NCI-H146 treated with DMSO at 0.1 percent for 48 hours (cell line): Measurements from ENCODE around the gene PRODH2.

Experiments used
- DNase-seq: peaks from one replicate; lab custom pipeline; 2025; ENCODE audit not compliant: unreplicated experiment; lab: John Stamatoyannopoulos, UW

The PRODH2 gene

GRCh38 chr19:35764432-35765315, 48.0 kb downstream of the PRODH2 start:
- no peak for DNase-seq

DNA sequence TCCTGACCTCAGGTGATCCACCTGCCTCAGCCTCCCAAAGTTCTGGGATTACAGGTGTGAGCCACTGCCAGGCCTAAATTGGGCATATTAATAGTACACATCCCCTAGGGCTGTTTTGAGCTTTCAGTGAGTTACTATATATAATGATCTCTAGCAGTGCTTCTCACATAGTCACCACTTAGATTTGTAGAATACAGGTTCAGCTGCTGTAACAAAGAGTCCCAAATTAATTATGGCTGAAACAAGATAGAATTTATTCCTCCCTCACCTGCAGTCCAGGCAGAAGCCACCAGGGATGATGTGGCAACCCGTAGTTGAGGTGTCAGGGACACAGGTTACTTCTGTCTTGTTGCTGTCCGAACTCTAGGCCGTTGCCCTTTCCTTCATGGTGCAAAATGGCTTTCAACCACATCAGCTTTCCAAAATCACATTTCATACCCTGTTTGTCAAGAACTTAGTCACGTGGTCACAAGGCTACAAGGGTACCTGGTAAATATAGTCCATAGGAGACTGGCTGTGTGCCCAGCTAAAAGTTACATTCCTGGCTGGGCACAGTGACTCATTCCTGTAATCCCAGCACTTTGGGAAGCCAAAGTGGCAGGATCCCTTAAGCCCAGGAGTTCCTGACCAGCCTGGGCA, 51.8 kb downstream of the PRODH2 start:
- DNase-seq = no peak

GRCh38 chr19:35759697-35760096, 52.9 kb downstream of the PRODH2 start:
- DNase-seq = no peak

DNA sequence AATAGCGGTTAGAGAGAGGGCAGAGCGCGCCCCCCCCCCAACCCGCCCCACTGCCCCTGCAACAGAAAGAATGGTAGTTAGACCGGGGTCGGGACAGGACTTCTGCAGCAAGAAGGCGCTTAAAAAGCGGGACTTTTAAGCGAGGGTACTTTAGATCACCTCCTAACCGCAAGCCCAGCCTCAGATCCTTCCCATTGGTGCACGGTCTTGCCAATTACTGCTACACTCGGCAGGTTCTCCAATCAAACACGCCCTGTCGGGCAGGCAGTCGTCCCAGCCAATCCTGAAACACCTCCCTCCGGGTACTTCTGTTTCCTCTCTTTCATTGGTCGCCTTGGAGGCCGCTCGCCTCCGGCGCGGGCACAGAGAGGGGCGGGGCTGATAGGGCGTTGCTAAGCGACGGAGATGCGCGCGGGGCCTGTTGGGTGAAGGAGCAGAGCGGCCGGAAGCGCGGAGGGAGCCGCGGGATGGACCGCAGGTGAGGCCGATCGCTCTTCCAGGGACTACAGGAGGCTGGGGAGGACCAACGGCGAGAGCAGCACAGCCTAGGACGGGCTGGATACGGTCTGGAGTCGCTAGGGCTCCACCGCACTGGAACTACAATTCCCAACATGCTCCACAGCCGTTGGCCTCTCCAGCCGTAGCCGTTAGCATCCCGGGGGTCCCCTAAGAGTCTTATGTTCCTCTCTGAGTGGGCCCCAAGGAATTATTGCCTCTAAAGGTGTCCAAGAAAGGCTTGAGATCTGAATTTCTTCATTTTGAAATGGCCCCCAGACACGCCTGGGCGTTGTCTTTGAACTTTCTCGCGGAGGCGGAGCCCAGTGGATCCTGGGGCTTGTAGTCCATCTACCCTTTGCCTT, 54.7 kb downstream of the PRODH2 start, which contains the start of gene PROSER3:
TSS of gene PROSER3 (plus strand) at position 428 of the 860 bp plus-strand sequence. CDS start at position 468, 40 bp downstream.
- peak; percentile 99 for DNase-seq

DNA sequence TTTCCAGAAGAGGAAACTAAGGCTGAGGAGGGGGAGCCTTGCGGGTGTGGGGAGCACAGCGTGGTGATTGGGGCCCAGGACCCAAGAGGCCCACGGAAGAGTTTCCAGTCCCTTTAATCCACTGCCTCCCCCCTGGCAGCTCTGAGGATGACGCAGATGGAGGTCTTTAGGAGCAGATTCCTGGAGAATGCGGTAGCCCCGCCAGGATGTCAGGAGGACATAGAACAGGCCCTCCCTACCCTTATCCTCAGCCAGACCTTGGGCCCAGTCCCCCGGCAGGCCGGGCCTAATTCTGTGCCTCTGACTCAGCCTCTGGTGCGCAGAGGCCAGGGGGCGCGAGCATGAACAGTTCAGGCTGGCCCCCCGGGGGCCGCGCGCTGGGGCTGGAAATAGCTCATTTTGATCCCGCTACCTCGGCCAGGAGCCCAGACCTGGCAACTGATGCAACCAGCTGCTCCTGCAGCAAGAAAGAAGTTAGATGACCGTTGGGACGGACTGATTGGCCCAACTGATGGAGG, 55.4 kb downstream of the PRODH2 start:
- DNase-seq = no peak

GRCh38 chr19:35756377-35757230, 56.0 kb downstream of the PRODH2 start, which contains the start of gene HSPB6:
Gene HSPB6 (minus strand): TSS chr19:35757029. CDS start chr19:35757008, 21 bp downstream.
- no peak for DNase-seq

- no peak for DNase-seq
Measured at GRCh38 chr19:35755550-35756376, 56.9 kb downstream of the PRODH2 start.

DNA sequence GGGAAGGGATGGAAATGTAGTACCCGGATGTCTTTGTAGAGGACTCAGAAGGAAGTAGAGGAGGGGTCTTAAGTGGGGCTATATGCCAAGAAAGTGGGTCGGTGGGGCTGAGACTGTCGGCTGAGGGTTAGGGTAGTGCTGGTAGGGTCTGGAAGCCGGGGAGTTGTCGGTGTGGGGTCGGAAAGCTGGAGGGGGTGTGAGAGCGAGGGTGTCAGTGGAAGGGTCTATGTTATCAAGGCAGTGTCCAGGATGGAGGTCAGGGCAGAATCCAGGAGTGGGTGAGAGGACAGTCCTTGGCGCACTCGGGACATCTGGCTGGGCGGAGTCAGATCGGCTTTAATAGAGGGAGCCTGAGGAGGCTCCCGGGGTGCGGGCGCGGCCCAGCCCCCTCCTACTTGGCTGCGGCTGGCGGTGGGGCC, 57.5 kb downstream of the PRODH2 start:
- no peak for DNase-seq

- DNase-seq = no peak
Measured at GRCh38 chr19:35754370-35755130, 58.1 kb downstream of the PRODH2 start.

- no peak for DNase-seq
Measured at GRCh38 chr19:35753634-35754369, 58.8 kb downstream of the PRODH2 start.

GRCh38 chr19:35752746-35753350, 59.8 kb downstream of the PRODH2 start:
- DNase-seq = no peak

GRCh38 chr19:35751839-35752745, 60.6 kb downstream of the PRODH2 start:
- no peak for DNase-seq

- DNase-seq = no peak
Measured at GRCh38 chr19:35750167-35750566, 62.5 kb downstream of the PRODH2 start.
